Suprapubic skin (tissue), 4 donors: ENCODE results near the gene CEP350. TPM values are rescaled to one million over a fixed set of nuclear protein-coding genes. Genes with fewer than 3 reads are reported as not detected.

Experiments used
- DNase-seq, 2 donors: peaks; one replicate each; pipeline ENCODE4 v3.0.0-alpha.2; 2019; ENCODE audit warnings: low spot score in 2 of 2
- H3K27ac ChIP-seq: fragments of 200-600 bp; sonication (generic); one replicate; pipeline ENCODE4 v1.5.1; 2019
- H3K27me3 ChIP-seq: fragments of 200-600 bp; sonication (generic); one replicate; pipeline ENCODE4 v1.5.1; 2019
- H3K36me3 ChIP-seq: fragments of 200-600 bp; sonication (generic); one replicate; pipeline ENCODE4 v1.5.1; 2019
- H3K4me1 ChIP-seq: fragments of 200-600 bp; sonication (generic); one replicate; pipeline ENCODE4 v1.5.1; 2019
- H3K4me3 ChIP-seq: fragments of 200-600 bp; sonication (generic); one replicate; pipeline ENCODE4 v1.5.1; 2019; ENCODE audit warnings: mild to moderate bottlenecking
- H3K9me3 ChIP-seq: fragments of 200-600 bp; sonication (generic); one replicate; pipeline ENCODE4 v1.5.1; 2019
- CTCF ChIP-seq, 2 donors: fragments of 200-600 bp in 1 of 2; fragments of 450-650 bp in 1 of 2; sonication (generic) in 1 of 2; IDR thresholded peaks; one replicate each; pipeline ENCODE4 v1.5.1; 2016 to 2019; ENCODE audit warnings: antibody characterized with exemption in 2 of 2, mild to moderate bottlenecking in 1 of 2, moderate library complexity in 1 of 2
- EP300 ChIP-seq: sonication (generic); formaldehyde crosslinking; IDR thresholded peaks from one replicate; pipeline ENCODE4 v1.6.1; 2017; ENCODE audit warnings: antibody characterized with exemption
- POLR2A ChIP-seq, 2 donors: fragments of 450-650 bp; IDR thresholded peaks; one replicate each; pipeline ENCODE4 v1.6.1; 2017; ENCODE audit warnings: antibody characterized with exemption in 2 of 2, mild to moderate bottlenecking in 2 of 2, moderate library complexity in 2 of 2
- POLR2AphosphoS5 ChIP-seq, 3 donors: sonication (generic); formaldehyde crosslinking; IDR thresholded peaks; one replicate each; pipeline ENCODE4 v1.6.1; 2017; ENCODE audit warnings: antibody characterized with exemption in 3 of 3
- WGBS: methylation state at CpG from one replicate; pipeline ENCODE4 v1.1.5; 2018; 5-methylcytosine and 5-hydroxymethylcytosine counted together
- total RNA-seq, 4 donors: library from RNA; depleted of rRNA; stranded (reverse); fragments of >200 nt; gene quantifications; one replicate each; pipeline ENCODE4 v1.1.0, GENCODE V29; 2016

Gene CEP350
- total RNA-seq, 4 donors from 2014 or later, result 60.5 to 90.2 (median 68.4) TPM

- 80% methylated on average over 7 of the region's 7 CpGs for WGBS
- H3K4me3 ChIP-seq, result no peak overlapping the region
- TF ChIP-seq CTCF (IDR thresholded peaks at IDR 0.05), result no peak
- H3K36me3 ChIP-seq, result peaks cover 58% of the 10 kb centered on the region
- H3K9me3 ChIP-seq, result no peaks in the 10 kb centered on the region
- H3K27me3 ChIP-seq, result no peaks in the 10 kb centered on the region
- no peak for DNase-seq
- H3K4me1 ChIP-seq, result no peaks in the 10 kb centered on the region
- no peak overlapping the region for H3K27ac ChIP-seq
These were observed 75.0 kb downstream of the CEP350 start for GRCh38 chr1:180029524-180030135.

- Histone ChIP-seq H3K36me3 (peaks cover 58% of the 10 kb centered on the region), H3K27me3 (no peaks in the 10 kb centered on the region), H3K9me3 (no peaks in the 10 kb centered on the region), H3K4me3 (no peak overlapping the region), H3K4me1 (no peaks in the 10 kb centered on the region), H3K27ac (no peak overlapping the region)
- no peak for TF ChIP-seq EP300
- TF ChIP-seq POLR2AphosphoS5 (IDR thresholded peaks at IDR 0.05), result no peak
- no peak for TF ChIP-seq POLR2A (IDR thresholded peaks at IDR 0.05)
- TF ChIP-seq CTCF (IDR thresholded peaks at IDR 0.05), result no peak
- DNase-seq, result no peak
- WGBS, result 68% methylated on average over 1 of the region's 1 CpG
These were observed 77.1 kb downstream of the CEP350 start for GRCh38 chr1:180031664-180032063.

GRCh38 chr1:180033390-180033789, 78.8 kb downstream of the CEP350 start:
- no peak for TF ChIP-seq EP300
- no peak for TF ChIP-seq POLR2AphosphoS5 (IDR thresholded peaks at IDR 0.05)
- TF ChIP-seq CTCF (IDR thresholded peaks at IDR 0.05), result no peak
- TF ChIP-seq POLR2A (IDR thresholded peaks at IDR 0.05), result no peak
- Histone ChIP-seq H3K27ac (no peak overlapping the region), H3K4me3 (no peak overlapping the region), H3K27me3 (no peaks in the 10 kb centered on the region), H3K4me1 (no peaks in the 10 kb centered on the region), H3K9me3 (no peaks in the 10 kb centered on the region), H3K36me3 (peaks cover 61% of the 10 kb centered on the region)
- 39% methylated on average over 1 of the region's 1 CpG for WGBS
- no peak for DNase-seq

GRCh38 chr1:180040034-180040433, 85.4 kb downstream of the CEP350 start:
- H3K4me3 ChIP-seq, result no peak overlapping the region
- no peak for TF ChIP-seq POLR2AphosphoS5 (IDR thresholded peaks at IDR 0.05)
- H3K27me3 ChIP-seq, result no peaks in the 10 kb centered on the region
- no peaks in the 10 kb centered on the region for H3K9me3 ChIP-seq
- H3K4me1 ChIP-seq, result no peaks in the 10 kb centered on the region
- 84% methylated on average over 3 of the region's 3 CpGs for WGBS
- peaks cover 78% of the 10 kb centered on the region for H3K36me3 ChIP-seq
- H3K27ac ChIP-seq, result no peak overlapping the region
- DNase-seq, result no peak

GRCh38 chr1:180041582-180041981, 87.0 kb downstream of the CEP350 start:
- Histone ChIP-seq H3K36me3 (peaks cover 78% of the 10 kb centered on the region), H3K9me3 (no peaks in the 10 kb centered on the region), H3K4me3 (no peak overlapping the region), H3K27ac (no peak overlapping the region), H3K4me1 (no peaks in the 10 kb centered on the region), H3K27me3 (no peaks in the 10 kb centered on the region)
- TF ChIP-seq POLR2A (IDR thresholded peaks at IDR 0.05) (no peak), CTCF (IDR thresholded peaks at IDR 0.05) (no peak), EP300 (no peak), POLR2AphosphoS5 (IDR thresholded peaks at IDR 0.05) (no peak)
- DNase-seq, result no peak
- WGBS, result 93% methylated on average over 5 of the region's 5 CpGs
